ENCODE results near the gene NEURL1. TPM values are rescaled to one million over a fixed set of nuclear protein-coding genes. Genes with fewer than 3 reads are reported as not detected.

The NEURL1 gene
- total RNA-seq, 4 donors from 2014 or later = 0.19 TPM; not detected in 3

- Histone ChIP-seq H3K4me3 (peak overlapping the region in 1 of 4 donors; percentile 12), H3K27me3 (peaks cover 0 to 5% (median 0%) of the 10 kb centered on the region in 4 donors), H3K9me3 (no peaks in the 10 kb centered on the region), H3K4me1 (peaks cover 0 to 27% (median 9%) of the 10 kb centered on the region in 3 donors), H3K36me3 (no peaks in the 10 kb centered on the region), H3K27ac (peak overlapping the region; percentile 19 to 80 (median 48))
- TF ChIP-seq CTCF (IDR thresholded peaks at IDR 0.05) (no peak), POLR2A (IDR thresholded peaks at IDR 0.05) (no peak)
- intact Hi-C loops (cut with DNase I) = no loop called here
- 60 to 67% methylated on average over 8 to 13 of the region's 14 CpGs for WGBS, 2 donors
- DNase-seq = peak; percentile 47
These were observed 22.5 kb upstream of the NEURL1 start for GRCh38 chr10:103470761-103471653.

GRCh38 chr10:103472005-103472404, 21.5 kb upstream of the NEURL1 start:
- TF ChIP-seq POLR2A (IDR thresholded peaks at IDR 0.05) = no peak
- no peak for TF ChIP-seq CTCF (IDR thresholded peaks at IDR 0.05)
- intact Hi-C loops (cut with DNase I) = no loop called here
- Histone ChIP-seq H3K36me3 (no peaks in the 10 kb centered on the region), H3K4me3 (peak overlapping the region in 1 of 4 donors; percentile 12), H3K27me3 (peaks cover 0 to 5% (median 0%) of the 10 kb centered on the region in 4 donors), H3K9me3 (no peaks in the 10 kb centered on the region), H3K4me1 (peaks cover 0 to 27% (median 9%) of the 10 kb centered on the region in 3 donors), H3K27ac (peak overlapping the region; percentile 19 to 80 (median 48))
- 83 to 84% methylated on average over 1 to 2 of the region's 2 CpGs for WGBS, 2 donors
- no peak for DNase-seq

- Histone ChIP-seq H3K9me3 (no peaks in the 10 kb centered on the region), H3K36me3 (no peaks in the 10 kb centered on the region), H3K4me3 (no peak overlapping the region), H3K27ac (no peak overlapping the region), H3K4me1 (peaks cover 0 to 27% (median 9%) of the 10 kb centered on the region in 3 donors), H3K27me3 (peaks cover 0 to 5% (median 0%) of the 10 kb centered on the region in 4 donors)
- WGBS, 2 donors = 67 to 93% methylated on average over 2 to 6 of the region's 32 CpGs
- DNase-seq = no peak
- TF ChIP-seq CTCF (IDR thresholded peaks at IDR 0.05) (no peak), POLR2A (IDR thresholded peaks at IDR 0.05) (no peak)
- intact Hi-C loops (cut with DNase I) = no loop called here
These were observed 20.2 kb upstream of the NEURL1 start for GRCh38 chr10:103473261-103473671.

GRCh38 chr10:103474077-103474476, 19.4 kb upstream of the NEURL1 start:
- no peak for DNase-seq
- intact Hi-C loops (cut with DNase I) = no loop called here
- no peaks in the 10 kb centered on the region for H3K9me3 ChIP-seq
- H3K4me1 ChIP-seq = peaks cover 0 to 30% (median 9%) of the 10 kb centered on the region in 3 donors
- TF ChIP-seq POLR2A (IDR thresholded peaks at IDR 0.05) (no peak), CTCF (IDR thresholded peaks at IDR 0.05) (no peak)
- no peak overlapping the region for H3K27ac ChIP-seq
- peaks cover 0 to 5% (median 0%) of the 10 kb centered on the region in 4 donors for H3K27me3 ChIP-seq
- WGBS, 2 donors = 85 to 86% methylated on average over 3 of the region's 3 CpGs
- no peaks in the 10 kb centered on the region for H3K36me3 ChIP-seq
- no peak overlapping the region for H3K4me3 ChIP-seq

GRCh38 chr10:103475437-103475836, 18.1 kb upstream of the NEURL1 start:
- Histone ChIP-seq H3K36me3 (no peaks in the 10 kb centered on the region), H3K27ac (no peak overlapping the region), H3K9me3 (no peaks in the 10 kb centered on the region), H3K4me1 (peaks cover 0 to 38% (median 11%) of the 10 kb centered on the region in 3 donors), H3K27me3 (peaks cover 0 to 5% (median 0%) of the 10 kb centered on the region in 4 donors), H3K4me3 (no peak overlapping the region)
- intact Hi-C loops (cut with DNase I) = no loop called here
- DNase-seq = no peak
- 83 to 93% methylated on average over 1 of the region's 4 CpGs for WGBS, 2 donors
- TF ChIP-seq POLR2A (IDR thresholded peaks at IDR 0.05) = no peak
- no peak for TF ChIP-seq CTCF (IDR thresholded peaks at IDR 0.05)

Data from esophagus squamous epithelium (tissue), 5 donors.